ENCODE data around the gene SIL1. TPM values are rescaled to one million over a fixed set of nuclear protein-coding genes. Genes with fewer than 3 reads are reported as not detected.

SIL1 gene
- total RNA-seq, 1 donor from 2014 or later = 40.9 TPM

DNA sequence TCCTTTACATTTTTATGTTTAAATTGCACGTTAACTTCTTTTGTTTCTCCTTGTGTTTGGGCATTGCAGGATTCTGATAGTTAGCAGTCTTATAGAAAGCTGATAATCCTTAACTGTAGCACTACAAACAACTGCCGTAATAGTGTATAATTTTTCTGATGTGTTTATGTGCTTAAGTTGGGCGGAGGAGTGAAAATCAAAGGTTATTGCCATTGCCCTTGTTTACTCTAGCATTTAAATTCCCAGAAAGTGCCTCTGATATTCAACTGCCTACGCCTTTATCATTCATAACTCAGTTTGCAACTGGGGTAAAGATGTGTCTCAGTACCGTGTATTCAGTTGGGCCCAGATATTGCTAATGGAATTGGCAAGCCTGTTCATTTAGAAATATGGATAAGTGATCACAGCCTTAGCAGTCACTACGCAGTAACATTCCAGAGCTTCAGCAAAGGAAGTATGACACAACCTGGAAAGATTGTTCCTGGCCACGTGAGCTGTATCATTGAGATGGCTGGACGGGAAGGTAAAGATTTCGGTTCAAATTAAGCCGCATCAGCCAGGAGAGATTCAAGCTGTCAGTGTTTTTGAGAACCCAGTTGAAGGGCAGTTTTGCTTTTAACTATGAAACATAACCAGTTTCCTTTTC, 294.9 kb downstream of the SIL1 start:
- TF ChIP-seq, protein P1, sequence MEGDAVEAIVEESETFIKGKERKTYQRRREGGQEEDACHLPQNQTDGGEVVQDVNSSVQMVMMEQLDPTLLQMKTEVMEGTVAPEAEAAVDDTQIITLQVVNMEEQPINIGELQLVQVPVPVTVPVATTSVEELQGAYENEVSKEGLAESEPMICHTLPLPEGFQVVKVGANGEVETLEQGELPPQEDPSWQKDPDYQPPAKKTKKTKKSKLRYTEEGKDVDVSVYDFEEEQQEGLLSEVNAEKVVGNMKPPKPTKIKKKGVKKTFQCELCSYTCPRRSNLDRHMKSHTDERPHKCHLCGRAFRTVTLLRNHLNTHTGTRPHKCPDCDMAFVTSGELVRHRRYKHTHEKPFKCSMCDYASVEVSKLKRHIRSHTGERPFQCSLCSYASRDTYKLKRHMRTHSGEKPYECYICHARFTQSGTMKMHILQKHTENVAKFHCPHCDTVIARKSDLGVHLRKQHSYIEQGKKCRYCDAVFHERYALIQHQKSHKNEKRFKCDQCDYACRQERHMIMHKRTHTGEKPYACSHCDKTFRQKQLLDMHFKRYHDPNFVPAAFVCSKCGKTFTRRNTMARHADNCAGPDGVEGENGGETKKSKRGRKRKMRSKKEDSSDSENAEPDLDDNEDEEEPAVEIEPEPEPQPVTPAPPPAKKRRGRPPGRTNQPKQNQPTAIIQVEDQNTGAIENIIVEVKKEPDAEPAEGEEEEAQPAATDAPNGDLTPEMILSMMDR (conservative IDR thresholded peaks at IDR 0.05) = no peak
- Mint-ChIP-seq H3K4me3 (no peak overlapping the region), H3K36me3 (peaks cover 66% of the 10 kb centered on the region), H3K9me3 (no peaks in the 10 kb centered on the region), H3K4me1 (ENCODE audit: unreplicated experiment) (peaks cover 19% of the 10 kb centered on the region), H3K27me3 (no peaks in the 10 kb centered on the region), H3K27ac (no peak overlapping the region)
- DNase-seq (ENCODE audit: extremely low spot score, unreplicated experiment) = no peak

DNA sequence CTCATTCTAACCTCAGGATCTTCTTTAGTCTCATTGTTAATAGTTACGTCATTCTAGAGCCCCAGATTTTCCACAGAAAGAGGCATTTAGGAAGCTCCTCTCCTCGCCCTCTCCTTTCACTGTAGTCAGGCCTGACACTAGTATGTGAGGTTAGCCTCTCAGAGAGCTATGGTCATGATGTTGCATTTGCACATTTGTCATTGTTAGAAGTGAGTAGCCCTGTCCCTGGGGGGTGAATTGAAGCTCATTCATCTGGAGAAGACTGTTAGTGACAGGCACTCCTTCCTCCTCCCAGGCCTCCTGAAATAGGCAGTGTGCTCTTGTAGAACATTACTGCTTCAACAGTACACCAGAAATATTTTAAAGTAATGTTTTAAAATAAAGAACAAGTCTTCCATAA, 296.5 kb downstream of the SIL1 start:
- H3K27ac Mint-ChIP-seq = peak overlapping the region; percentile 68
- H3K4me3 Mint-ChIP-seq = no peak overlapping the region
- TF ChIP-seq, protein P1 (conservative IDR thresholded peaks at IDR 0.05) = no peak
- peaks cover 68% of the 10 kb centered on the region for H3K36me3 Mint-ChIP-seq
- peaks cover 19% of the 10 kb centered on the region for H3K4me1 Mint-ChIP-seq (ENCODE audit: unreplicated experiment)
- no peaks in the 10 kb centered on the region for H3K27me3 Mint-ChIP-seq
- no peak for DNase-seq (ENCODE audit: extremely low spot score, unreplicated experiment)
- no peaks in the 10 kb centered on the region for H3K9me3 Mint-ChIP-seq

DNA sequence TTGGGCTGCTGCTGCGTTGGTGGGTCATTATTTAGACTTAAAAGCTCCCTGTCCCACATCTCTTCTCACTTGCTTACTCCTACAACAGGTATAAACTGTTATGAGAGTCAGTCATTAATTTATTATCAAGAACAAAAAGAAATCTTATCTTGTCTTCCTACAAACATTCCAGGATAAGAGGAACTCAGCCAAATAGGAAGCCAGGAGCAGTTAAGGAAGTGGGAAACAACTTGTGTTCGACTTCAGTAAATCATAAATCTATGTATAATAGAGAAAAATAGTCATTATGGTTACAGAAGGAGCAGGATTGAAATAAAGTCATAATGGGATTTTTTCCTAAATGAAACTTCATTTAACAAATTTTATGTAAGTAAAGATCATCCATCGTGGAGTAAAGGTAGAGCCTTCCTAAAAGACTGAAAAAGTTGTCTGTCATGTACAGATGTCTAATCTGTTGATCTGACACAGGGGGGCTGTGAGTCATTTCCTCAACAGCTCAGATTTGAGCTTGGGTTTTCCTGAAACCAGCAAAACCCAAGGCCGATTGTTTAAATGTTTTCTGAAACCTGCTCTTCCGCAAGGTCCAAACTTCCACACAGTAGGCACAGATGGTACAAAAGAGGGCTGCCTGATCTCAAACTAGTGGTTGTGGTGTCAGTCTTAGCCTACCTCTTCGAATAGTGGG, 297.7 kb downstream of the SIL1 start:
- H3K36me3 Mint-ChIP-seq = peaks cover 68% of the 10 kb centered on the region
- no peak overlapping the region for H3K4me3 Mint-ChIP-seq
- H3K27me3 Mint-ChIP-seq = no peaks in the 10 kb centered on the region
- TF ChIP-seq, protein P1 (conservative IDR thresholded peaks at IDR 0.05) = no peak
- no peaks in the 10 kb centered on the region for H3K9me3 Mint-ChIP-seq
- DNase-seq (ENCODE audit: extremely low spot score, unreplicated experiment) = no peak
- peak overlapping the region; percentile 62 for H3K27ac Mint-ChIP-seq
- peaks cover 19% of the 10 kb centered on the region for H3K4me1 Mint-ChIP-seq (ENCODE audit: unreplicated experiment)

DNA sequence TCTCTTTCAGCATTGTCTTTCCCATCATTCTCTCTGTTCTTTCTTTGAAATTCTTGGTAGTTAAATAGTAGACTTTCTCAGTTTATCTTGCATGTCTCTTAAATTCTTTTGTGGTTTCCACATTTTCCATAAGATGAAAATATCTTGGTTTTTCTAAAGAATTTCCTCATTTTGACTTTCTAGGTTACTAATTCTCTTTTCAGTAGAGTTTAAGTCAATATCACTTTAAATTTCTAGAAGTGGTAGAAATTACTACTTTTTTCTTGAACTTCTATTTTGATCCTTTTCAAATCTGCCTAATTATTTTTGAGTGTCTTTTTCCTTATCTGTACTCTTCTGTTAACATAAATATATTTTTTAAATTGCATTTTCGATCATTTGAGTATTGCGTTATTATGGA, 299.4 kb downstream of the SIL1 start:
- H3K27ac Mint-ChIP-seq = no peak overlapping the region
- no peaks in the 10 kb centered on the region for H3K9me3 Mint-ChIP-seq
- H3K4me3 Mint-ChIP-seq = no peak overlapping the region
- peaks cover 69% of the 10 kb centered on the region for H3K36me3 Mint-ChIP-seq
- H3K4me1 Mint-ChIP-seq (ENCODE audit: unreplicated experiment) = peaks cover 19% of the 10 kb centered on the region
- TF ChIP-seq, protein P1 (conservative IDR thresholded peaks at IDR 0.05) = no peak
- no peak for DNase-seq (ENCODE audit: extremely low spot score, unreplicated experiment)
- H3K27me3 Mint-ChIP-seq = no peaks in the 10 kb centered on the region

DNA sequence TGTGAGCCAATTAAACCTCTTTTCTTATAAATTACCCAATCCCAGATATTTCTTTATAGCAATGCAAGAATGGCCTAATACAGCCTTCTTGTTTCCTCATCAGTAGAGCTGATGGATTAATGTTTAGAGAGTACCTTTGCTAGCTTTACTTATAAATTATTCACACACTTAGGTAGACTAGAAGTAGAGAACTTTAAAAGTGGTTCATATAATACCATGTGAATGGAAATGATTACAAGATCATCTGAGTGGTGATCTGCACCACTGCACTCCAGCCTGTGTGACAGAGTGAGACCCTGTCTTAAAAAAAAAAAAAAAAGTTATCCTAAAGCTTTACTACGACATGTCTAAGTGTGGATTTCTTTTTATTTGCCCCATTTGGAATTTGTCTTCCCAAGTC, 299.9 kb downstream of the SIL1 start:
- no peak for DNase-seq (ENCODE audit: extremely low spot score, unreplicated experiment)
- Mint-ChIP-seq H3K4me1 (ENCODE audit: unreplicated experiment) (peaks cover 19% of the 10 kb centered on the region), H3K4me3 (no peak overlapping the region), H3K9me3 (no peaks in the 10 kb centered on the region), H3K36me3 (peaks cover 64% of the 10 kb centered on the region), H3K27ac (no peak overlapping the region), H3K27me3 (no peaks in the 10 kb centered on the region)
- TF ChIP-seq, protein P1 (conservative IDR thresholded peaks at IDR 0.05) = no peak

Other genes starting within 250 kb of the SIL1 start
- 185 and 276 TPM in 2 replicates for gene MATR3, start 95.4 kb upstream of the SIL1 start, total RNA-seq (ENCODE audit: low replicate concordance)
- 51.7 and 87.7 TPM in 2 replicates for gene PAIP2, start 143.5 kb upstream of the SIL1 start, total RNA-seq (ENCODE audit: low replicate concordance)
- 1.6 and 2.1 TPM in 2 replicates for gene SLC23A1, start 184.9 kb upstream of the SIL1 start, total RNA-seq (ENCODE audit: low replicate concordance)
- gene MZB1, start 191.5 kb upstream of the SIL1 start, total RNA-seq (ENCODE audit: low replicate concordance) = 0.22 TPM in 1 of 2 replicates, not detected in the other
- gene PROB1, start 196.7 kb upstream of the SIL1 start, total RNA-seq (ENCODE audit: low replicate concordance) = 0.69 and 1.3 TPM in 2 replicates
- gene SPATA24, start 205.7 kb upstream of the SIL1 start, total RNA-seq (ENCODE audit: low replicate concordance) = 4.9 and 7.1 TPM in 2 replicates
- gene DNAJC18, start 241.2 kb upstream of the SIL1 start, total RNA-seq (ENCODE audit: low replicate concordance) = 9.4 and 25.8 TPM in 2 replicates

All from type B pancreatic cell (in vitro differentiated cells).